HTERT RPE-1 (cell line): ENCODE data around the gene CCDC144A.
"Not testable (repeated sequence)": the region's sequence is repeated elsewhere in the genome, so short reads cannot be mapped to it uniquely, and the experiment has no call there.

ENCODE experiments used
- in situ Hi-C: fragments of 300-500 bp; cut with MboI; formaldehyde crosslinking; loops from 4 replicates; pipeline ENCODE4 v1.14.3; 2020; ENCODE audit warnings: low sequenced_read_pairs

CCDC144A gene

DNA sequence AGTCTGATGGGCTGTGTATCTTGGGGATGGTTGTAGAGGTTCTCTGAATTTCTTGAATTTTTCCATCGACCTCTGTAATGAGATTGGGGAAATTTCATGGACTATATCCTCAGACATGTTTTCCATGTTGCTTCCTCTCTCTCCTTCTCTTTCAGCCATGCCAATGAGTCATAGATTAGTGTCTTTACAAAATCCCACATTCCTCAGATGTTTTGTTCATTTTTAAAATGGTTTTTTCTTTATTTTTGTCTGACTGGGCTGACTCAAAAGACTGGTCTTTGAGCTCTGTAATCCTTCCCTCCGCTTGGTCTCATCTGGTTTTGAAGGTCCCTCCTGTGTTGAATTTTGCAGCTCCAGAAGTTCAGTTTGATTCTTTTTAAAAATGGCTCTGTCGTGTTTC, 60.5 kb downstream of the CCDC144A start:
- in situ Hi-C loops, result not testable (repeated sequence)

DNA sequence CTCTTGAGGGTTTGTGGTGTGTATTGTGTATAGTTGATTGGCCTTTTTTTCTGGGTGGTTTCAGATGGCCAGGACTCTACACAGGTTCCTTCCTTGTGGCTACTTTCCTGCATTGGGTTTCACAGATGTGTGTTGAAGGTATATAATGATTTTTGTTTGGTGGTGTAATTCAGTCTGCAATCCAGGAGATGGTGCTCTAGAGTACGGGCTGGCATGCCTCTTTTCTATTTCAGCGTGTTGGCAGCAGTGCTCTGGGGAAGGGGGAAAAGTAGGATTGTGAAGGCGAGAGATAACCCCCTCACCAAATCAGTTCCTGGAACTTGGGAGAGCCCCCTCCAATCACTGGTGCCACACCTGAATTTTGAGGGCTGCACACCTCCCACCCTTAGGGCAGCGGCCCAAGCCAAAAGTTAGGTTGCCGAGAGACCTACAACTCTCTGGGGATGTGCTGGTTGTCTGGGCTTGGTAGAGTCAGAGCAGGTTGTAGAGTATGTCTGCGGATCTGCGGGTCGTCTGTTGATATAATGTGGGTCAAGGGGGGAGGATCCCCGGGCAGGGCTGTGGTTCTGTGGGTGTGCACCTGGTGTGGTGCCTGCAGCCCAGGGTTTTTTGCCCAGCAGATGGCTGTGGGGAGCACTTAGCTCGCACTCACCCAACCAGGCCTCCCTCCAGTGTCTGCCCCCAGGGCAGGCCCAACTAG, 61.3 kb downstream of the CCDC144A start:
- in situ Hi-C loops, result not testable (repeated sequence)

DNA sequence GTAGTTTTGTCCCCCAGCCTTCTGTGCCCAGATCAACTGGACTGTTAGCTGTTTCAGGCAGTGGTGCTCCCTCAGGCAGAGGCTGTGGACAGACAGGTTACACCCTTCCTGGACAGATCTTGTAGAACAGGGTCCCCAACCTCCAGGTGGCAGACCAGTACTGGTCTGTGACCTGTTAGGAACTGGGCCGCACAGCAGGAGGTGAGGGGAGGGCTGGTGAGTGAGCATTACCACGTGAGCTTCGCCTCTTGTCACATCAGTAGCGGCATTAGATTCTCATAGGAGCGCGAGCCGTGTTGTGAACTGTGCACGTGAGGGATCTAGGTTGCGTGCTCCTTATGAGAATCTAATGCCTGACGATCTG, 61.9 kb downstream of the CCDC144A start:
- in situ Hi-C loops, result not testable (repeated sequence)

DNA sequence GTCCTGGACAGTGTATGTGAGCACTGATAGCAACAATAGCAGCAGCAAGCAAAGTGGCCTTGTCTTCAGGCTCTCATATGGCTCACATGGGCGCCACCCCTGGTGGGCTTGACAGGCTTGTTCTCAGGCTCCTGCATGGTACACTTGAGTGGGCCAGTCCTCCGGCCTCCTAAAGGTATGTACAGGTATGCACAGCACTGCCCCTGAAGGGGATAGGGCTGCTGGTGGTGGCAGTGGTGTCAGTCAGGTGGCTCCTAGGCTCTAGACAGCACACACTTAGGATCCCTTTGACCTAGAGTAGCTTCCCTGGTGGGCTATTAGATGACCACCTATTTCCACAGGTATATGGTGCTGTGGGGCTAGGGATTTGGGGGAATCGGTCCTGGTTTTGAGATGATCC, 67.5 kb downstream of the CCDC144A start:
- in situ Hi-C loops, result not testable (repeated sequence)

DNA sequence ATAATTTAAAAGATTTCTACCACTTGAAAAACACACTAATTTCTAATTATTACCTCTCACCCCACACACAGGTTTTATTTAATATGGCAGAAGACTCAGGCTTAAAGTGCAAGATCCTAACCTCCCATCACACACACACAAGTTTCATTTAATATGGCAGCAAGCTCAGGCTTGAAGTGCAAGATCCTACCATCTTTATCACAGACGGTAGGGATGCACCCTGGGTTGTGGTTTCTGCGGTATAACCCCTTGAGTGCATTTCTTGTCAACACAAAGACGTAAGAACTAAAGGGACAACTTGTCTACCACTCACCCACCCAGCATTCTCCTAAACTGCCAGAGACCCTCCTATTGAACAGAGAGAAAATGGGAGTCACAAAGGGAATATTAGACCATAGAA, 68.1 kb downstream of the CCDC144A start:
- in situ Hi-C loops, result not testable (repeated sequence)

DNA sequence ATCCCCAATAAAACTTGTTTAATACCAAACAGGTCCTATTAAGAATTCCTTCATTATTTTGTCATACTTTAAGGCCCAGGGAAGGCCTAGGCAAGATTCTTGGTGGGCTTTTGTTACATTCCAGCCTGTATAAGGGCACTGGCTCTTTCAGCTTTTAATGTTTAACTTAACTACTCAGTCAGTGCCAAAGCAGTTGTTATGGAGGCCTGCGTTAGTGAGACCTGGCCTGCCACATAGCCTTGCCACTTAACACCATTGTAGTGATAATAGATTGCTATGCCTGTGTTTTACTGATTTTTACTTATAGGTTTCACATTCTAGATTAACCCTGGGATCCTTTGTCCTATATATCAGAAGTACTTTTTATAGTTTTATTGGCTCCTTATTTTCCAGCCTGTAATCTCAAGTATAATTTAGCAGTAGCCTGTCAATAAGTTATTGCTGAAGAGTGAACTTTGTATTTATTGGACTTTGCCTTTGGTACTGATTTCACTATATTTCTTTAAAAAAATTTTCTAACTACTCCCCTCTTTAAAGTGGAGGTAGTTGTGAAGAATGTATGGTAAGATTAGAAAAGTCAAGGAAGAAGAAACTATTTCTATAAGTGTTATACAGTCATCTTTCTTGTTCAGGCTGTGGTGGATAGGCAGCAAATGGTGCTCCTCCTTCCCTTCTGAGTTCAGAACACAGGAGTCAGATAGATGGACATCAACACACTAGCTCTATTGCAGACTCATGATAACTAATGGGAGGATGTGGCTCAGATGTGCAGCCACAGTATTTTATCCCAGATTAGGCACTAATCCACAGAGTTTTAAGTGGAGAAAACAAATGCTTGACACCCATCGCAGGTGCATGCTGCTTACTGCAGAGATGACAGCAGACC, 78.5 kb downstream of the CCDC144A start:
- in situ Hi-C loops, result not testable (repeated sequence)

DNA sequence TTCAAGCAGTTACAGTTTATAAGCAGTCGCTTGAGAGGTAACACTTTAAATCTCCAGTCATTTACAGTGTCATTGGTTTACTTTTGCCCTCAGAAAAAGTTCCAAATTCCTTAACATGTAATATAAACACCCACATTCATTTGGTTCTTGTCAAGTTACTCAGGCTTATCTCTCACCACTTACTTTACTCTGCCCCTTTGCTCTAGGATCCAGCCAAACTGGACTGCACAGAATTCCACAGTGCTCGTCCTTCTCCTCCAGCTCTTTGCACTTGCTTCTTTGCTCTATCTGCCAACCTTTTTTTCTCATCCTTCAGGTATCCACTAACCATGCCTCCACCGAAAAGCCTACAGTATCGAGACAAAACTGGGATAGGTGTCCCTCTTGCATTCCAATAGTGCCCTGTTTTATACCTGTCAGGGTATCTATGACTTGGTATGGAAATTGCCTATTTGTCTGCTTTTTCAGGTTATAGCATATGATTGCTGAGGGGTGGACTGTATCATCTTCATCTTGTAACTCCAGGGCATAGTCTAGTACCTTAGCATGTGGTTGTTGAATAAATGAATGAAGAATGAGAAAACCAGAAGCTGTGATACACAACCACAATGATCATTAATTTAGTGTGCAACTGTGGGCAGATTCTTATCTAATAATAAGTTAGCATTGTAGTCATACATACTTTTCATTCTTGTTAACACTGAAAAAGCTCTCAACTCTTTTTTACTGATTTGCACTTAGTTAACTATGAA, 82.5 kb downstream of the CCDC144A start:
- in situ Hi-C loops, result not testable (repeated sequence)

DNA sequence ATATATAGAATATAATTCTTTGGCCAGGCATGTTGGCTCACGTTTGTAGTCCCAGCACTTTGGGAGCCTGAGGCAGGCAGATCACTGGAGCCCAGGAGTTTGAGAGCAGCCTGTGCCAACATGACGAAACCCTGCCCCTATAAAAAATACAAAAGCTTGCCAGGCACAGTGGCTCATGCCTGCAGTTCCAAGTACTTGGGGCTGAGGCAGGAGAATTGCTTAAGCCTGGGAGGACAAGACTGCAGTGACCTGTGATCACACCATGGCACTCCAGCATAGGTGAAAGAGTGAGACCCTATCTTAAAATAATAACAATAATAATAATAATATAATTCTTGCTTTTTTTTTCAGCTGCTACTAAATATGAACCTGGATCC, 83.1 kb downstream of the CCDC144A start:
- in situ Hi-C loops, result not testable (repeated sequence)

DNA sequence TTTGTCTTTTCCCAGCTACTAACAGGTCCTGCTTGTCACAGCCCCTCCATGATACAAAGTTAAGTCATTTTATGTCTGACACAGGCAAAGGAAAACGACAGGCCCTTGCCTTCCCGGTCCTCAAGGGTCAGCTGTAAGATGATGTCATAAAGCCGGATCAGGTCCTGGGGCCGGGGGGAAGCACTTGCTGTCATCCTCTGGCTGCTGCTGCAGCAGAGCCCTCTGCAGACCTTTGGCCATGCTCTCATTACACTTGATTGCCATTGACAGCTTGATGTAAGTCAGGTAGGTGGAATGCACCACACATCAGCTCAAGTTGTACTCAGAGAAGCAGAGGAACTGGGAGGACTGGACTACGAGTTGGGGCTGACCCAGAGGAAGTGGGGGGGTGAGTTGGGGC, 97.8 kb downstream of the CCDC144A start:
- in situ Hi-C loops, result not testable (repeated sequence)

DNA sequence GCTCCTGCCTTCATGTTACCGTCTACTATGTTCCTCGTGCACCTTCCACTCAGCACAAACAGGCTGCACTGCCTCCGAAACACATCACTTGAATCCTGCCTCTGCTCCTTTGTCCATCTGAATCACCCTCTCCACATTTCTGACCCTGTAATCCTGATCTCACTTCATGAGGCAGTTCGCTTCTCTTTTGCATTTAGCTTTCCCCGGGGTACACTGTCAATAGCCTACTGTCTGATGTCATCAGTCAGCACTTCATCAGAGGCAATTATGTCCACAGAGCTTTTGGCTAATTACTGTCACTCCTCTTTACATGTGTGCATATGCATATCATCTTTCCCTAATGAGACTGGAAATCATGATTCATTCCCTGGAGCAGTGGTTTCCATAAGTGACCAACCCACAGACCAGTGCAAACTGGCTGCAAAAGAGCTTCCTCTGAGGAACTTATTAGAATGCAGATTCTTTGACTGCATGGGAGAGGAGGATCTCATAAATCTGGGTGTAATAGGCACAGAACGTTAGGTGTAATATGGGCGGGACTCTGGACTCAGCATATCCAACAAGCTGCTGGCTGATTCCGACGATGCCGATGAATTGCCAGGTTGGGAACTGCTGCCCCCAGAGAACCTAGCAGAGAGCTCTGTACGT, 99.0 kb downstream of the CCDC144A start:
- in situ Hi-C loops, result not testable (repeated sequence)

DNA sequence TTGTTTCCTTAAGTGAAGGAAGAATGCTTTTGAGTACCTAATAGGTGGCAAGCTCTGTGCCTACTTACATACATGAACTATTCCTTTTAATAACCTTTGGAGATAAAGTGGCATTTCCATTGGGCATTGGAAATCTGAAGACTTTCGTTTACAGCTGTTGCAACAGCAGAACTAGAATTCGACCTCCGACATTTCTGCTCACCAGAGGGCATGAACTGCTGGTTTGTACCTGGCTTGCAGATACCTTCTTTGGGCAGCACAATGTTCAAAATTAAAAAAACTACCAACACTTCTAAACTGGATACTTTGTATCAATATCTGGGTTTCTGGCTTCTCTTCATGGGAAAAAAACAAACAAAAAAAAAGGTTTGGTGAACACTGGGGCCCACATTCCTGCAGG, 99.6 kb downstream of the CCDC144A start:
- in situ Hi-C loops, result not testable (repeated sequence)

DNA sequence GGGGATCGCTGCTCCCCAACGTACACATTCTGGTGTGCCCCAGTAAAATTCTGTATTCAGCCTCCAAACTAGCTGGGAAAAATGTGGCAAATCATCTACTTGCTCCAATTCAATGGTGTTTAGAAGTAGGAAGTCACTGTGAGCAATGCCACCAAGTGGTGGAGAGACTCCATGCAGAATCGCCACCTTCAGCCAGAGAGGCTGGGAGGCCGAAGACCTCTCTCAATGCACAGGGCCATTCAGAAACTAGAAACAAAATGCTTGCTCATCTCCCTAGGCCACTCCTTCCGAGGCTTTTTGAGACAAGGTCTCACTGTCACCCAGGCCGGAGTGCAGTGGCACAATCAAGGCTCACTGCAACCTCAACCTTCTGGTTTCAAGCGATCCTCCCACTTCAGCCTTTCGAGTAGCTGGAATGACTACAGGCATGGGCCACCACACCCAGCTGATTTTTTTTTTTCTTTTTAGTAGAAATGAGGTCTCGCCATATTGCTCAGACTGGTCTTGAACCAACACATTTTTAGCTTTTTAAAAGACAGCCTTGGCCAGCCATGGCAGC, 100.4 kb downstream of the CCDC144A start:
- in situ Hi-C loops, result not testable (repeated sequence)

DNA sequence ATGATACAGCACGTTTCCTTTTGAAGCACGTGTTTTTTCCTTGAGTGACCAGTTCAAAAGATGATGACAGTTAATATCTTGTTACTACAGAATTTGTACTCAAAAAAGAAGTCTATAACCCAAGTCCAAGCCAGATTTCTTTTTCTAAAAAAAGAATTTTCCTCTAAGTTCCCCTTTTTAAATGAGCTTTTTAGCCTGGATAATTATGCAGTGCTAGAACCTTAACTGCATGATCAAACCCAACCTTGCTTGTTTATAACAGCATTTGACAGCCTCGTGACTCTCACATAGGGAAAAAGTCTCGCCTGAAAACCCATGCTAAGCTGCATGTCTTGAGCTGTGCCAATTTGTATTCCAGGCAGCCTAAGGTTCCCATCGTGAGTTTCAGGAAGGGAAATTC, 104.2 kb downstream of the CCDC144A start:
- in situ Hi-C loops, result not testable (repeated sequence)

DNA sequence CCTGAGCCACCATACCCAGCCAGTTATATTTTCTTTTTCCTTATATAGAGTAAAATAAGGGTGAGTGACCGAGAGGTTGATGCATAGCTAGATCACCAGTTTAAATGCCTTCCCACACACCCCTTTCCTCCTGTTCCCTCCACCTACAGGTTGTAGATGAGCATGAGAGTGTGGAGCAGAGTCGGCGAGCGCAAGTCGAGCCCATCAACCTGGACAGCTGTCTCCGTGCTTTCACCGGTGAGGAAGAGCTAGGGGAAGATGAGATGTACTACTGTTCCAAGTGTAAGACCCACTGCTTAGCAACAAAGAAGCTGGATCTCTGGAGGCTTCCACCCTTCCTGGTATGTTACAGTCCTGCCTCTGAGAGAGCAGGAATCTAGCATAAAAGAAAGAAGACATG, 105.9 kb downstream of the CCDC144A start:
- in situ Hi-C loops, result not testable (repeated sequence)

DNA sequence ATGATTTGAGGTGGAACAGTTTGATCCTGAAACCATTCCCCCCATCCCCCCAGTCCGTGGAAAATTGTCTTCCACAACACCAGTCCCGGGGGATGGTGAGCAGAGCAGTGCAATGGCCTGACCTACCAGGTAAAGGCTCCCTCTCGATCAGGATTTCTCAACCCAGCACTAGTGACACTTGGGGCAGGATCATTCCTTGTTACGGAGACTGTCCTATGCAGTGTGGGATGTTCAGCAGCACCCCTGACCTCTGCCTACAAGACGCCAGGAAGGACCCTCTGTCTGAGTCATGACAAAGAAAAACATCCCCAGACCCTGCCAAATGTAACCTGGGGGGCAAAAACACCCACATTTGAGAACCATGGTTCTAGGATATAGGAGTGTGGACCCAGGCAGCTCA, 114.8 kb downstream of the CCDC144A start:
- in situ Hi-C loops, result not testable (repeated sequence)

DNA sequence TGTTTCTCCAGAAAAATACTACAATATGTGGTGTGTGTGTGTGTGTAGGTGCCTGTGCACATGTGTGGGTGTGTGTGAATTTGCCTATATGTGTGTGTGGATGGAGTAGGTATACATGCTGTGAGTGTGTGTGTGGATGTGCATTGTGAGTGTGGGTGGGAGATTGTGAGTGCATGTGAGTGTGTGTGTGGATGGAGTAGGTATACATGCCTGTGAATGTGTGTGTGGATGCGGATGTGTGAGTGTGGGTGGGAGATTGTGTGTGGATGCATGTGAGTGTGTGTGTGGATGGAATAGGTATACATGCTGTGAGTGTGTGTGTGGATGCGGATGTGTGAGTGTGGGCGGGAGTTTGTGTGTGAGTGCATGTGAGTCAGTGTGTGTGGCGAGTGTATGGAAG, 116.6 kb downstream of the CCDC144A start:
- in situ Hi-C loops, result not testable (repeated sequence)

DNA sequence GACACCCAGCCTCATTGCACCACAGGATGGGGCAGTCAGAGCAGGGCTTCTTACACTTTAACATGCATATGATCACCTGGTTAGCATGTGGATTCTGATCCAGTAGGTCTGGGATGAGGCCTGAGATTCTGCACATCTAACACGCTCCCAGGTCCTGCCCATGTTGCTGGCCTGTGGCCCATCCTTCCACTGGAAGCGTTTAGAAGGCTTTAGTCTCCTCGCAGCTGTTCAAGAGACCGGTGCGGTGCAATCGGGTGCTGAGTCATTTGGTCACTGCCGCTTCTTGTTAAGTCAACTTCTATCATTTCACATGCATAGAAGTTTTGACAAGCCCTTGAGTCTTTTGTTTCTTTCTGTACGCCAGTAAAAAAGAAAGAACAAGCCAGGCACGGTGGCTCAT, 117.6 kb downstream of the CCDC144A start:
- in situ Hi-C loops, result not testable (repeated sequence)

DNA sequence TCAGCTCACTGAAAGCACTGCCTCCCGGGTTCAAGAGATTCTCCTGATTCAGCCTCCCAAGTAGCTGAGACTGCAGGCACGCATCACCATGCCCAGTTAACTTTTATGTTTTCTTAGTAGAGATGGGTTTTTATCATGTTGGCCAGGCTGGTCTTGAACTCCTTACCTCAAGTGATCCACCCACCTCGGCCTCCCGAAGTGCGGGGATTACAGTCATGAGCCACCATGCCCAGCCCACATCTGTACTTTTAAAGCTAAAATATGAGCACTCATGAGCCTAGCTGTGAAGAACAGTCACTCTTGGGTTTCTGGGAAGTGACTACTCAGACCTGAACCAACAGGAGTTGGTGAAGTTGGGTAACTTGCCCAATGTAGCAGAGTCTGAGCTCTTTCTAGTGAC, 120.2 kb downstream of the CCDC144A start:
- in situ Hi-C loops, result not testable (repeated sequence)

DNA sequence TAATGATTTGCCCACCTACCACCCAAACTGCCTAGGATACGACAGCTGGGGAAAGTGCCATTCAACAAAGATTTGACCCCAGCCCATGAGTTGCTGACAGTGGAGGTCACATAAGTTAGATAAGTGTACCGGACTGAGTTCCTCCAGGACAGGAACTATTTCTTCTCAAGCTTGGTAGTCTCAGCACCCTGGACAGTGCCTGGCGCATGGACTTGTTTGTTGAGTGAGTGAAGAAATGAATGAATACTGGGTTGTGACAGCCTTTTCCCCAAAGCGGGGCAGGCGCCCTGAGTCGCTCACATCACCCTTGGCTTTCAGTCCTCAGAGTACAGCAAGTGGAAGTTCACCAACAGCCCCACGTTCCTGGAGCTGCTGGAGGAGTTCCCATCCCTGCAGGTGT, 122.1 kb downstream of the CCDC144A start:
- in situ Hi-C loops, result not testable (repeated sequence)

DNA sequence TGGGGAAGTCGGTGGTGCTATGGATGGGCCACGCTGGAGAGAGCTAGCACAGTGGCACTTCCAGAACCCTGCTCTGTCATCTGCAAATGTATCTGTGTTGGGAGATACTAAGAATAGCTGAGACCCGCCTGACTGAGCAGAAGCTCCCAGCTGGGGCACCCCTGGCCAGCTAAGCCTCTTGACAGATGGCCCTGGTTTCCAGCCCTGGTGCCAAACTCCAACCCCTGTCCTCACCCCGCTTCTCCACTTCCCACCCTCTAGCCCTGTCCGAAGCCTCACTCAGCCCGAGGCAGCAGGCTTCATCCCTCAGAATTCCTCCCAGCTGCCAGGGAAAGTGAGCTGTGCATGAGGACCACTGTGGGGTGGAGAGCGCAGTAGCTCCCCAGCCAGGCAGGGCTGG, 124.4 kb downstream of the CCDC144A start:
- in situ Hi-C loops, result no loop called here

DNA sequence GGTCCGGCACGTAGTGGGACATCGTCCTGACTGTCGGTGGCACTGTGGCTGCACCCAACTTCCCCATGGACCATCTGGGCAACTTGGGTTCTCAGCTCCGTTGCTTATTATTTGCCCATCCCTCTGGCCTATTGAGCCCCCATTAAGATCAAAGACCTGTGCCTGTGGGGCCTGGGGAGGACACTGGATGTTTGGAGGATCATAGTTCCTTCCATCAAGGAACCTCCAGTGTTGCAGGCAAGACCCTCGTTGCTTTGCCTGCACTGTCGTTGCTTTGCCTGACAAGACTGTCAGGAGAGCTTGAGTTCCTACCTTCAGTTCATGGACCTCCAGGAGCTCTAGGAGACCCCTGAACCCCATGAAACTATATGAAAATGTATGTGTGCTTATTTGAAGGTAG, 127.2 kb downstream of the CCDC144A start:
- in situ Hi-C loops, result no loop called here
